IPS-18c (cell line): ENCODE results near the gene CDH4.

Experiments used
- H3K4me3 ChIP-seq: 2 replicates; pipeline ENCODE4 v1.7.0; 2013; ENCODE audit warnings: low read depth, mild to moderate bottlenecking, low read length, moderate library complexity; ENCODE audit not compliant: insufficient read depth
- H3K9me3 ChIP-seq: one replicate; pipeline ENCODE4 v1.6.1; 2013; ENCODE audit warnings: mild to moderate bottlenecking, low read length, moderate library complexity; ENCODE audit not compliant: control insufficient read depth, insufficient read depth

The CDH4 gene

DNA sequence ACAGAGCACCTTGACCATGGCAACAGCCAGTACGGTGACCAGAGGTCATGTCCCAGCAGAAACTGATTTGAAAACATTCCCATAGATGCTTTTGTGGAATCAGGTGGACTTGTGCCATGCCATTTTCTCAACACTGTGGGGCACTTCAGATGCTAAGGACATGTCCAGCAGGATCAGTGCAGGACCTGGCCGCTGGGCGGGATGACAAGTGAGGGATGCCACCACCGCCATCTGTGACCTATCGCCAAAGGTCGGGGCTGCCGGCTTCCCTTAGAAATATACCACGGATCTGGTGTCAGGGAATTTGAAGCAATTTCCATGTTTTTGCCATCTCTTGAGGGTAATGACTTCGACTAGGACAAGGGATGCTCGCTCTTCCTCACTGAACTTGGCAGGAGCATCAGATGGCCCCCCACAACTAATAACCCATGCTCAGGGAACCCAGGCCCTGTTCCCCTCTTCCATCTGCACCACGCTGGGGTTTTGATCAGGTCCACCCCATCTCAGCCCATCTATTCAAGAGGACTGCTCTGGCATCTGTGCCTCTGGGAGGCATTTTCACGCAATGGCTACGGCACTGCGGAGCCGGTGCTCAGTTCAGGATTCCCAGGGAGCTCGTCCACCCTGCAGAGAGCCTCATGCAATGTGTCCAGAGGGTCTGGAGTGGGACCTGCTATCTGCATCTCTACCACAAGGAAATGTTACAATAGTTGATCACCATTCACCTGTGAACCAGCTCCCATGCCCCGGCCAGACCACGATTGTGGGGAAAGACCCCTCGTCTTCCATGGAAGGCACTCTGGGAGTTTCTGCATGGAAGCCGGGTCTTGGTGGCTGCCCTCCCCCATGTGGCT, 511.1 kb downstream of the CDH4 start:
- Histone ChIP-seq H3K9me3 (no peaks in the 10 kb centered on the region), H3K4me3 (no peak overlapping the region)

DNA sequence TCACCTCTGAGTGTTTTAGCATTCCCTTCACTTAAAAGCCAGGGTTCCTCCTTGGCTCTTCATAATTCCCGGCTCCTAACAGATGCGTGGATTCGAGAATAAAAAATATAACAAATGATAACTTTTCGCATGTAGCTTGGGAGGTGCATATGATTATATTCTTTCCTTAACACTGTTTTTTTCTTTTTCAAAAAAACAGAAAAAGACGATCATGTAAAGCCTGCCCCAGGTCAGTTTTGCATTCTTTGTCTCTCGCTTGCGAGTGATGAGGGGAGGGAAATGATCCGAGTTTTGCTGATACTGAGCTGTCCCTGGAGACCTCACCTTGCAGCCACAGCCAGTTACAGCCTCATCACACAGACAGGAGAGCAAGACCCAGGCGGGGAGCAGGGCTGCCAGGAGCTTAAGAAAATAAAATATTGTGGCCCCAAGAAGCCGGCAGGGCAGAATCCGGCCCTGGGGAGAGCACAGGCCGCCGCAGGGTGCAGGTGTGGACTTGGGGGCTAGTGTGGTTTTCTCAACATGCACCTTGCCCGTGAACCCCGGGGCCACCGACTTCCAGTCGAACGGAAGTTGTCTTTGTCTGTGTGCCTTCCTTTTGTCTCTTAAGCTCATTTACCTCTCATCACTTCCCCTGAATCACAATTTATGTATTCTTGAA, 511.8 kb downstream of the CDH4 start:
- no peaks in the 10 kb centered on the region for H3K9me3 ChIP-seq
- no peak overlapping the region for H3K4me3 ChIP-seq

DNA sequence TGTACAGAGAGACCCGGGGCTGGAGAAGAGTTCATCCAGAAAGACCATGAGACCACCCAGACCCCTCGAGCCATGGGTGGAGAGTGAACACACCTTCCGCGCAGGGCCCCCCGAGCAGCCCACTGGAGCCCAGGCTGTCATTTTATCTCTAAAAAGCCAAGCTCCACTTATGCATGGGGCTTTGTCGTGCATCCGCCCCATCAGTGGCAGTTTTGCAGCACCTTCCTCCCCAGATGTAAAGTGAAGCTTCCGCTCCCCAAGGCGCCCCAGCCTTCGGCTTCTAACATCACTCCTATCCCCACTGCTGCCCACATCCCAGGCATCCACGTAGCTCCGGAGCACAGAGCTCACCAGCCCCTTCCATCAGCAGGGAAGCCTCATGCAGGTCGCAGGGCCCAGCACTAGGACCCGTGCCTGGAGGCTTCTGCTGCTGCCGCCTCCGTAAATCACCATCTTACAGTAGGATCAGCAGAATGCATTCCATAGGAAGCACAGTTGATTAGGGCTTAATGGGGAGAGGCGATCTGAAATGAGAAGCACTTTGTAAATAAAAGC, 512.5 kb downstream of the CDH4 start:
- no peaks in the 10 kb centered on the region for H3K9me3 ChIP-seq

DNA sequence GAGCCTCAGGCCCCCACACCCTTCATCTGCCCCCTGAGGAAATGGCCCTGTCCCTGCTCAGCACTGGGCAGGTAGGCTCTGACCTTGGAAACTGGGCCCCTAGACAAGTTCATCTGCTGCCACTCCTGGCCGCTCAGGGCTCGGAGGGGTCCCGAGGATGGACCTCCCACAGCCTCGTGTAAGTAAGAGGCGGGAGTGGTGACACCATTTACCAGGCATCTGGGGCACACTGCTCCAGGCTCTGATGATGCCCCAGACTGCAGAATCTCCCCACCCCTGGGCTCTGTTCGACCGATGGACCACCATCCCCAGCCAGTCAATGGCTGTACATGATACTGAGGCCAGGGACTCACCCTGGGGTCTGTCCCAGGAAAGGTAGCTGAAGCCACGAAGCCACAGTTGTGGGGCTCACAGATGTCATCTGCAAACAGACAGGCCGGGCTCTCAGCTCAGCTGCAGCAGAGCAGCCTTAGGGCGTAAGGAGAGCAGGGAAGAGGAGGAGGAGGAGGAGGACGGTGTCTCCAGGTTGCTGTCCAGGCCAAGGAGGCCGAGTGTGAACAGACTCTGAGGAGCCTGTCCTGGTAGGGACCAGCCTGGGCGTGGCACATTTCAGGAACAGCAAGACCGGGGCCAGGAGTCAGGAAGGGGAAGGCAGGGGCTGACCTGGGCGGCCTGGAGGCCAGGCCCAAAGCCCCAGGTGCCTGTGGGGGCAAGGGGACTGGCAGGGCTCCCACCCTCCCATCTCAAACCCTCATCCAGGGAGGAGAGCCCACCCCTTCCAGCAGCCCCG, 513.2 kb downstream of the CDH4 start:
- Histone ChIP-seq H3K9me3 (no peaks in the 10 kb centered on the region), H3K4me3 (no peak overlapping the region)

More for the DNA sequence above, 512.5 kb downstream of the CDH4 start:
- H3K4me3 ChIP-seq = no peak overlapping the region

DNA sequence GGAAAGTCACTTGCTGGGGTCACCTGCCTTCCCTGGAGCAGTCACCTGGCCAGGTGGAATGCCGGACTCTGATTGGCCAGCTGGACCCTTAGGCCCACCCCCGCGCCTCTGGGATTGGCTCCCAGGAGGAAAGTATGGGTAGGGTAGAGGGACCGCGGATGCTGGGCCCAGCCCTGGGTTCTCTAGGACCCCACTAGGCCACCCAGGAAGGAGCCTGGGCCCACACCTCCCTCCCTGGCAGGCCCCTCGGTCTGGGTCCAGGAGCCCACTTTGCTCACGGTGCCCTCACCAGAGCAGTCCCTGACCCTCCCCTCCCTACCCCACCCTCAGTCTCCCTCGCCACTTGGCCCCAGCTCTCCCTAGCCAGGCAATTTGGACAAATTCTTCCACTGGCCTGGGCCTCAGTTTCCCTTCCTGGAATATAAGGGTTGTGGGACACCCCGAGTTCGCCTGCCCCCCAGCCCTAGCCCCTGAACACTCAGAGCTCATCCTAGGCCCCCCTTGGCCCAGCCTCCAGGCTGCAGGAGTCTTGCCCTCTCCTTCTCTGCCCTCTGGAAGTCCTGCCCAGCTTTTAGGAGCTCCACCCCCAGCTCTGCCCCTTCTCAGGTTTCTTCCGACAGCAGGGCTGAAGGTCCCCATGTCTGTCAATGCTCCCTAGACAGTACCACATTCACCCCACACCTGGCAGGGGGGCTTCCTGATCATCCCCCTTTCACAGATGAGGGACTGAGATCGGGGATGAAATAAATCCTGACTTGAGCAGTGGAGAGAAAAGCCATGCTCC, 514.0 kb downstream of the CDH4 start:
- H3K9me3 ChIP-seq = no peaks in the 10 kb centered on the region
- H3K4me3 ChIP-seq = no peak overlapping the region

DNA sequence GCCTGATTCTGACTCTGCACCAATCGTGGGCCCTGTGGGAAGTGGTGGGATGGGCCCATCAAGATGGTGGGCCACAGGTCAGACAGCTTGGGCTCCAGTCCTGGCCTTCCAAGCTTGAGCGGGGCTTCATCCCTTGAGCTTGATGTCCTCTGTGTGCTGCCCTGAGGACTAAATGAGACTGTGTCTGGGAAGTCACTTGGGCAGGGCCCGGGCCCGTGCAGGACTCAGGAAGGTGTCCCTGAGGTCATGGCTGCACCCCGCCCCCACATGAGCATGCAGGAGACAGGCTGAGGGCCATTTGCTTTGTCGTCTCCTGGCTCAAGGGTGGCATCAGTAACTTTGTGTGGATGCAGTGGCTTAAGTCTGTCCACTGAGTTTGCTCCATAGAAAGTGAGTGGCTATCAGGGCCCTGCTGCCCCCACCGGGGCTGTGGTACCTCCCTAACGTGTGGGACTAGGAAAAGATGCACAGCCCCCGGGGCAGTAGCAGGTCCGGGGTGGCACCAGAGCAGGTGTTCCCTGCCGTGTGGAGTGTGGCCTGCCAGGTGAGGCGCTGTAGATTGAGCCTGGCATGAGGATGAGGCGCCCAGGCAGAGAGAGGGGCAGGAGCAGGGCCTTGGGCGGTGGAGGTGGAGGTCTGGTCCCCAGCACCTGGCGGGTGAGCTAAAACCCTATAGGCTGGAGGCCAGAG, 515.0 kb downstream of the CDH4 start:
- no peaks in the 10 kb centered on the region for H3K9me3 ChIP-seq

DNA sequence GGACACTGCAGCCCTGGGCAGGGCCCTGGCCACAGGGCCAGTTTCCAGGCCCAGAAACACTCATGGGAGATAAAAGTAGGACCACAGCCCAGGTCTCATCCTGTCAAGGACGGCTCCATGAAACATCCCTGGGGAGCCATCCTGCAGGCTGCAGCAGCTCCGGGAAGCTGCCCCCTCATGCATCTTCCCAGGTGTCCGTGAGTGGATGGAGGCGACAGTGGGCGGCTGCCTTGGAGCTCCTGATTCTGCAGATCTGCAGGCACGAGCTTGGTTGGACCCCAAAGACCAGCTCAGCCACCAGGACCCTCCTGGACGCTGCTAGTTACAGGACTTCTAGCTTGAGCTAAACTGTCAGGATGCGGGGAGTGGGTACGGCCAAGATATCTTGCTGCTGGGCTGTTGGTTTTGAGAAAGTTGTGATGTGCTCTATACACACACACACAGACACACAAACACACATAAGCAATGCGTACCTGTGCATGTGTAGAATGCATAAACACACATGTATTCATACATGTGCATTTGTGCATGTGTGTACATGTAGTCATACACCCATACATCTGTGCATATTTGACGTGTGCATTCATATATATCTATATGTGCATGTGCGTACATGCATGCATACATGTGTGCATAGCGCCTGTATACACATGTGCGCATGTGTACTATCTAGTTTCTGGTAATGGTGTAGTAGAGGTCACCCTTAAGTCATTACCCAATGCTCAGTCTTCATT, 515.9 kb downstream of the CDH4 start:
- Histone ChIP-seq H3K9me3 (no peaks in the 10 kb centered on the region), H3K4me3 (no peak overlapping the region)

More for the DNA sequence above, 515.0 kb downstream of the CDH4 start:
- H3K4me3 ChIP-seq = no peak overlapping the region

DNA sequence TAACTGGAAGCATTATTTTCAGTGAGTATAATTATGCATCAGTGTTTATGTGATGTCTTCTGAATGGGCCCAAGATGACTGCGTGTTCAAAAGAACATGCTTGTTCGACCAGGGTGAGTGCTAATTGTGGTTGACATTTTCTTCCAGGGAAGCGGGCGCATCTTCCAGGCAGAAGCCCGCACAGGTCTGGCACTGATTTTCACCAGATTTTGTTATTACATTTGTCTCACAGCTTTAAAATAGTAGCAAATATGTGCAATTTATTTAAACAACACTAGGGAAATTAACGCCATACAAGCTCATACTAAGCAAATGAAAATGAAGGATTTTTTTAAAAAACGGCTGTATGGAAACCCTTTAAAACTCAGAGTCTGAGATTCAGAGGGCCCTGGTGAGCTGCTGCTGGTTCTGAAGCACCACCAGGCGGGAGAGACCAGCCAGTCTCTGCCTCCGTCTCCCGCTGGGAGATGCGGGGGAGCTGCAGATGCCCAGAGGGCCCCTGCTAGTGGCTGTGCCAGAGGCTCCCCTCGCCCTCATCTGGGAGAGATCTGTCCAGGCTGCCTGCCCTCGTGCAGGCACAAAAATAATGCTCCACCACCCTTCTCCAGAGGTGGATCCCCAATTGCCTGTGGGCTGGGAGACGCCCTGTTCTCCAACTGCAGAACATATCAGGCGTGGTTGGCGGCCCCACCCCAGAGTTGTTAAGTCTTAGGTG, 516.7 kb downstream of the CDH4 start:
- no peak overlapping the region for H3K4me3 ChIP-seq
- no peaks in the 10 kb centered on the region for H3K9me3 ChIP-seq

DNA sequence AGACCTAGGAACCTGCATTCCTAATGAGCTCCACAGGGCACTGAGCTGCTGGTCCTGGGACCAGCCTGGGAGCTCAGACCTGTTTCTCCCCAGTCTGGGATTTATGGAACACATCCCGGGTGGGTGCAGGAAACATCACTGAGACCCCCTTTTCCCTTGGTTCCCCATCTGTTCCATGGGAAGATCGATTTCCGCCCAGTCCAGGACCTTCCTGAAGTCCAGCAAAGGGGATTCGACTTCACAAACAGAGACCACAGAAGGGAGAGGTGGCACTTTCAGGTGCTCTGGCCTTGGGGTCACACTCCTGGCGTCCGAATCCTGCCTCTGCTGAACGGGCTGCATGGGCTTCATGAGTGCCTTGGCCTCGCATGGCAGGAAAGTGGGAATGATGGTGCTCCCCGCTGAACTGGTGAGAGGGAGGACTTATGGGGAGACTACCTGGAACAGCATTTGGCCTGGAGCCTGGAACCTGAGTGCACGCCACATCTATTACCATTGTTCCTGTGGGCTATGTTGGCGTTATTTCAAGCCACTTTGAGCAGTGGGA, 517.3 kb downstream of the CDH4 start:
- Histone ChIP-seq H3K9me3 (no peaks in the 10 kb centered on the region), H3K4me3 (no peak overlapping the region)

DNA sequence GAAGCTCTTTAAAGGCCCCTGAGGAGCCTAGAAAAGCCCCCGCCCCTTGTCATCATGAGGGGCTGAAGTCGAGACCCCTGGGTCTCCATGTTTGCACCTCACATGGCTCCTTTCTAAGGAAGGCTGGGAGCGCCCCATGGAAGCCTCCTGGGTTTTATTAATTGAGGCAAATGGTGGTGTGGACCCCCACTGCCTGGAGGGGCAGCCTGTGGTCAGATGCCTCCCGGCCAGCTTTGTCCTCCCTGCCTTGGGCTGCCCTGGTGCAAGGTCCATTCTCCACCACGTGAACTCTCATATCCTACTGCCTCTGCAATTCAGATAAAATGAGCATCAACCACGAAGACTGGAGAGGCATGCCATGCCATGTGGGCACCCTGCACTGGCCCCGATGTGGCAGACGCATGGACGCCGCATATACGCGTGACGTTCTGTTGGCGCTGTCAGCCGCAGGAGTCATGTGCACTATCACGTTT, 518.1 kb downstream of the CDH4 start:
- no peaks in the 10 kb centered on the region for H3K9me3 ChIP-seq
- no peak overlapping the region for H3K4me3 ChIP-seq

DNA sequence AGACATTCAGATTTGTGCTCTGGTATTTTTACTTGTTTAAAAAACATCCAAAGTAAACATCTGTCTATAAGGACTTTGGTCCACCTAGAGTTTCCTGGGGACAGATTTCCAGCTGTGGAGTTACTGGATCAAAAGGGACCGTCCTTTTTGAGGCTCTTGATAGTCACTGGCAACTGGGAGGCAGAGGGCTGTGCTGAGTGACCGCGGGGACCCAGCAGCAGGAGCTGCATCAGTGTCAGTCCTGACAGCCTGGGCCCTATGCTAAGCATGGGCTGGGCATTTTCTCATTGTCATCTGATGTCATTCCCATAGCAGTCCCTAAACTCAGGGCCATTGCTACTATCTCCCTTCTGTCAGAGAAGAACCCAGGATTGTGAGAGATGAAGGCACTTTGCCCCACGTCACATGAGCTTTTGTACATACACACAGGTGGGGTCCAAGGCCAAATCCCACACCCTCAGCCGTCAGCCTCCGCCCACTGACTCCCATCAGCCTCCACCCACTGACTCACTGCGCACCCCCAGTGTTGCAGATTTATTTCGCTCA, 519.8 kb downstream of the CDH4 start:
- Histone ChIP-seq H3K9me3 (no peaks in the 10 kb centered on the region), H3K4me3 (no peak overlapping the region)

DNA sequence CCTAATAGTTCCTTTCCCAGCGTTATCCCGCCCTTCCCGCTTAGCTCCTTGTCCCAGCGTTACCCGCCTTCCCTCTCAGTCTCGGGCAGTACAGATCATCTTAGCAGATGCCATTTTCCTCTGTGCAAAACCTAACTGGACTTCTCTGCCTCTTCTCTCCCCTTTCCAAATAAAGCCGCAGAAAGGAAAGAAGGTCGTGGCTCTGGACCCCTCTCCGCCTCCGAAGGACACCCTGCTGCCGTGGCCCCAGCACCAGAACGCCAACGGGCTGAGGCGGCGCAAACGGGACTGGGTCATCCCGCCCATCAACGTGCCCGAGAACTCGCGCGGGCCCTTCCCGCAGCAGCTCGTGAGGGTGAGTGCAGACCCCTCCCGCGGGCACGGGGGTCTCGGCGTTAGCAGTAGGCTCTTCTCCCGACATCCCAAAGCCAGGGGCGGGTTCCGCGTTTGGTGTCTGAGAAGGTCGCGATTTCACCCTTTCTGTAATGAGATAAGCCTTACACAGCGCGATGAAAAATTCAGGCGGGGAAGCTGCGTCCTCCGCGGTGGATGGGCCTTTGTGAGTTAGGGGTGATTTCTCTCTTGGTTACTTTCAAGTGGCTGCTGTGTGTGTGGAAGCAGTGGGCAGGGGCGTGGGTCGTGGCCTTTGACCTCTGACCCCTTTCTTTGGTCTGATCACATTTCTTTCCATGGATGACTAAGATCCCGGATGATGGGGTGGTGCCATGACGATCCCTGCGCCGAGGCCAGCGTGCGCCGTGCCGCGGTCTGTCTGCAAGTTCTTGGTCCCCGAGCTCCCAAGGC, 521.0 kb downstream of the CDH4 start:
- no peak overlapping the region for H3K4me3 ChIP-seq
- no peaks in the 10 kb centered on the region for H3K9me3 ChIP-seq

DNA sequence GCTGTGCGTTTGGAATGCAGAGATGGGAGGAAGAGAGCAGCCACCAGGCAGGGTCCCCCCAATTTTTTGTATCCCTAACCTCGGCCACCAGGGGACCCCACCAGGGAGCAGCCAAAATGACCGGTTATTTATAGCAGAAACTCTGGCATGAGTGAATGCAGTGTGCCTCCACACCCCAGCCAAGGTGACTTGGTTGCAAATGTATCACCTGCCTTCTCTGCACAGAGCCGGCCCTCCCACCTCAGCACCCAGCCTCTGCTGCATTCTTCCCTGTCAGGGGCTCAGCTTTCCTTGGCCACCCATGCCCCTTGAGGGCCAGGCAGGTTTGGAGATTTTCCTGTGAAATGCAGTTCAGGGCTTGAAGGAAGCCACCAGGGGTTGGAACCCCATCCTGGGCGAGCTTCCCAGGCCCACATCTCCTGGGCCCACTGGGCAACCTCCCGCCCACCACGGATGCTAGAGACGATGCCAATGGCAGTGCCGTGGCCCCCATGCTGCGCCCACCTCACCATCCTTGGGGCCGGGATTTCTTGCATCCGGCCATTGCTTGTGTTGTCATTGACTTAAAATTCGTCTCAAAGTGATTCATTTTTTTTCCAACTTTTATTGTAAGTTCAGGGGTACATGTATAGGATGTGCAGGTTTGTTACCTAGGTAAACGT, 522.0 kb downstream of the CDH4 start:
- Histone ChIP-seq H3K9me3 (no peaks in the 10 kb centered on the region), H3K4me3 (no peak overlapping the region)
